Stimulated activated naive CD4-positive, alpha-beta T cell treated with Interleukin-2 at 50 U/mL for 16 hours (primary cell): ENCODE measurements around the gene TMEM63A.
A peak's percentile ranks its signal among the peaks of the same experiment; 100 is the strongest.
"Not testable (repeated sequence)": the region's sequence is repeated elsewhere in the genome, so short reads cannot be mapped to it uniquely, and the experiment has no call there.

ENCODE experiments used
- DNase-seq: peaks from one replicate; lab custom pipeline; 2025; lab: John Stamatoyannopoulos, UW

The TMEM63A gene

DNA sequence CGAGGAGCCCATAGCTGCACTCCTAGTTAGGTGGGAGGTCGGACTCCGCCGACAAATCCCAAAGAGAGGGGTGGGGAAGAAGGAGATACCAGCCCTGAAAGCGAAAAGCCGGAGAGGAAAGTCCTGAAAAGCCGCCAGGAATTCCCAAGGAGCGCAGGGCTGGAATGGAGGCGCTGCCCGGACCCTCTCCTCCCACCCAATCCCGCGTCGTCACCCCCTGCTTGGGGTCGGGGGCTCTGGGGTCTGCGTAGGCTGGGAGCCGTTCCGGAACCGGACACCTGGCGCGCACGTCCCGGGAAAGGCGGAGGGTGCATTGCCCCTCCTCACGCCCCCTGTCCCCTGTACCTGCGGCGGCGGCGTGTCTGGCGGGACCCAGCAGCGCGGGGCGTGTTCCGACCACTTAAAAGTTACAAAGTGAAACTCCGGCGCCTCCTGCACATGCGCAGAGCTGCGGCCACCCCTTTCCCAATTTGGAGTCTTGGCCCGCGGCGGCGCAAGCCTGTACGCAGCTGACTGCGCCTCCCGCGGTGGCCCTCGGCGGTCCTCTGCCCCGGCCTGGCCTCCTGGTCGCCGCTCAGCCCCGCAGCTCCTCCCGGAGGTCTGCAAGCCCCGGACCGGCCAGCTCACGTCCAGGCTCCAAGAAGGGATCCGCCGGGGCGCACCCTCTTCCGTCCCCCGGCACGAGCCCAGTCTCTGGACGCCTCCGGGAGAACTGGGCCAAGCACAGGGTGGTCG is at the start of gene TMEM63A:
Gene TMEM63A (minus strand): TSS at position 422 of the 735 bp plus-strand sequence. CDS start 4,800 bp downstream, outside the sequence.
- DNase-seq, result peak; percentile 87

DNA sequence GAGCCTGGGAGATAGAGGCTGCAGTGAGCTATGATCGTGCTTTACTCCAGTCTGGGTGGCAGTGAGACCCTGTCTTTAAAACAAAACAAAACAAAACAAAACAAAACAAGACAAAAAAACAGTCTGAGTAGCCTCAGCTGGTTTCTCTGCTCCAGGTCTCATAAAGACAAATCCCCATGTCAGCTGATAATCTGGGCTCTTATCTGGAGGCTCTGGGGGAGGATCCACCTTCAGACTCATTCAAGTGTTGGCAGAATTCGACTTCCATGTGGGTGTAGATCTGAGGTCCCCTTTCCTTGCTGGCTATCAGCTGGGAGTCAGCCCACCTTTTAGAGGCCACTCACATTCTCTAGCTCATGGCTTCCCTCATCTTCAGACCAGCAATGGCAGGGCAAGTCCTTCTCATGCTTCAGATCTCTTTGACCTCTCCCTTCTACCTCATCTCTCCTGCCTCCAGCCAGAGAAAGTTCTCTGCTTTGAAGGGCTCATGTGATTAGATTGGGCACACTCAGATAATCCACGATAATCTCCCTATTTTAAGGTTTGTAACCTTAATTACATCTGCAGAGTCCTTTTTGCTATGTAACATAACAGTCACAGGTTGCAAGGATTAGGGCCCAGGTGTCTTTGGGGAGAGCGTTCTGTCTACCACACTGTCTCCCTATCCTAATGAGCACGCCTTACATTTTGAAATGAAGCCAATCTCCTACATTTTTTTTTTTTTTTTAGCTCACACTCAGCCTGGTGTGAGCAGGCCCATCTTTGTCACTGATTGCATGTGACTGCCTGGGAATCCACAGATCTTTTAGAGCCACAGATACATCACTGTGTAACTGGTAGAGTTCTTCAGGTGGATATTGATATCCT is 49.3 kb upstream of the TMEM63A start:
- DNase-seq, result no peak

DNA sequence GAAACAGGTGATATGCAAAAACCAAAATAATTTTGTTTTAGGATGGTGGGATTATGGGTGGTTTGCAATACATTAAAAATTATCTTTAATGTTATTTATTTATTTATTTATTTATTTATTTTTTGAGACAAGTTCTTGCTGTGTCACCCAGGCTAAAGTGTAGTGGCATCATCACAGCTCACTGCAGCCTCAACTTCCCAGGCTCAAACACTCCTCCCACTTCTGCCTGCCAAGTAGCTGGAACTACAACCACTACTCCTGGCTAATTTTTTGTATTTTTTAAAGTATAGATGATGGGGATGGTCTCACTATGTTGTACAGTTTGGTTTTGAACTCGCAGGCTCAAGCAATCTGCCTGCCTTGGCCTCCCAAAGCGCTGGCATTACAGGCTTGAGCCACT is 48.4 kb upstream of the TMEM63A start:
- DNase-seq, result no peak

DNA sequence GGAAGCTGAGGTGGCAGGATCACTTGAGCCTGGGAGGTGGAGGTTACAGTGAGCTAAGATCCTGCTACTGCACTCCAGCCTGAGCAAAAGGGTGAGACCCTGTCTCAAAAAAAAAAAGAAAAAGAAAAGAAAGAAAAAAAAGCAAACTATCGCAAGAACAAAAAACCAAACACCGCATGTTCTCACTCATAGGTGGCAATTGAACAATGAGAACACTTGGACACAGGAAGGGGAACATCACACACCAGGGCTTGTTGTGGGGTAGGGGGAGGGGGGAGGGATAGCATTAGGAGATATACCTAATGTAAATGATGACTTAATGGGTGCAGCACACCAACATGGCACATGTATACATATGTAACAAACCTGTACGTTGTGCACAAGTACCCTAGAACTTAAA is 47.3 kb upstream of the TMEM63A start:
- DNase-seq, result not testable (repeated sequence)

DNA sequence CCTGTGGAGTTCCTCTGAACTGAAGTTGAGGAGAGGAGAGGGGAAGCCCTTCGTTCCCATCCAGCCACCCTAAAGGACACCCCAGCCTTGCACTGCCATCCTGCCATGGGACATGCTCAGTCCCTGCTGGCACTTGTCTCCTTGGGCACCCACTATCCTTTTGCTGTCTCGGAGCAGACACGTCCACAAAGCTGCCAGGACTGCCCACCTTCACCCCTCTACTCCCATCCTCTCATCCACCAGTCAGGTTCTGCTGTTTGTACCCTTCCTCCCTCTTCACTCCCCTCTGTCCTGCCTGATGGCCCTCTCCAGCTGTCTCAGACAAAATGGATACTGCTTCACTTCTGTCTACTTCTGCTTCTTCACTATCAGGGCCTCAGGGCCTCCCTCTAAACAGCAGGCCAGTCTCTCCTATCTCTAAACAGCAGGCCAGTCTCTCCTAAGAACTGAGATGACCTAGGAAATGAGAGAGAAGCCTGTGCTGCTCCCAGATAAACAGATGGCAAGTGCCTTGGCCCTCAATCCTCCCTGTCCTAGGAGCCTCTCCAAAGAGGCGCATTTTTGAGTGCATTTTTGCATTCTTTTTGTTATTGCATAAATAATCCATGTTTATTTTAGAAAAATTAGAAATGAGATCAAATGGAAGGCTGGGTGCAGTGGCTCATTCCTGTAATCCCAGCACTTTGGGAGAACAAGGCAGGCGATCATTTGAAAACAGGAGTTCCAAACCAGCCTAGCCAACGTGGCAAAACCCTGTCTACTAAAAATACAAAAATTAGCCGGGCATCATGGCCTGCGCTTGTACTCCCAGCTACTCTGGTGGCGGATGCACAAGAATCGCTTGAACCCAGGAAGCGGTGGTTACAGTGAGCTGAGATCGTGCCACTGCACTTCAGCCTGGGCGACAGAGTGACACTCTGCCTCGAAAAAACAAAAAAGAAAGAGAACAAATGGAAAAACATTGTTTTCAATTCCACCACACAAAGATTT is 46.3 kb upstream of the TMEM63A start:
- no peak for DNase-seq

DNA sequence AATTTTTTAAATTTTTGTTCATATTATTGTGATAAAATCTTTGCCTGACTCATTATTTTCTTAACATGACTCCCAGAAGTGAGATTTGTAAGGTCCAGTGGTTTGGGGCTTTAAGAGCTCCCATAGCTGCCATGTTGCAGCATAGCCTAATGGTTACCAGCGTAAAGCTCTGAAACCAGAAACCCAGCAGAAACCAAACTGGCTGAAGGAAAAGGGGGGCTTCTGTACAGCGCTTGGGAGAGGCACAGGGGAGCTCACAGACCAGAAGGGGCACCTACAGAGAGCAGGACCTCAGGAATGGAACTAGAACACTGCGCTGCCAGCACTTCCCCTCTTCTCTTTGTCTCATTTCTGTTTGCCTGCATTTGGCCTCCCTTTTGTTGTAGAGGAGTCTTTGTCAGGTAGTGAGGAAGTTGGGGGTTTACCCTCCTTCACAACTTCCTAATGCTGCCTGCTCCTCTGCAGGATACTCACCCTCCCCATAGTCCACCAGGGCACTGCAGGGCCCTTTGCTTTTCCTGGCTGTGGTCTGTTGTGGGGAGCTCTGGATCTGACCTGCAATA is 44.5 kb upstream of the TMEM63A start:
- no peak for DNase-seq

DNA sequence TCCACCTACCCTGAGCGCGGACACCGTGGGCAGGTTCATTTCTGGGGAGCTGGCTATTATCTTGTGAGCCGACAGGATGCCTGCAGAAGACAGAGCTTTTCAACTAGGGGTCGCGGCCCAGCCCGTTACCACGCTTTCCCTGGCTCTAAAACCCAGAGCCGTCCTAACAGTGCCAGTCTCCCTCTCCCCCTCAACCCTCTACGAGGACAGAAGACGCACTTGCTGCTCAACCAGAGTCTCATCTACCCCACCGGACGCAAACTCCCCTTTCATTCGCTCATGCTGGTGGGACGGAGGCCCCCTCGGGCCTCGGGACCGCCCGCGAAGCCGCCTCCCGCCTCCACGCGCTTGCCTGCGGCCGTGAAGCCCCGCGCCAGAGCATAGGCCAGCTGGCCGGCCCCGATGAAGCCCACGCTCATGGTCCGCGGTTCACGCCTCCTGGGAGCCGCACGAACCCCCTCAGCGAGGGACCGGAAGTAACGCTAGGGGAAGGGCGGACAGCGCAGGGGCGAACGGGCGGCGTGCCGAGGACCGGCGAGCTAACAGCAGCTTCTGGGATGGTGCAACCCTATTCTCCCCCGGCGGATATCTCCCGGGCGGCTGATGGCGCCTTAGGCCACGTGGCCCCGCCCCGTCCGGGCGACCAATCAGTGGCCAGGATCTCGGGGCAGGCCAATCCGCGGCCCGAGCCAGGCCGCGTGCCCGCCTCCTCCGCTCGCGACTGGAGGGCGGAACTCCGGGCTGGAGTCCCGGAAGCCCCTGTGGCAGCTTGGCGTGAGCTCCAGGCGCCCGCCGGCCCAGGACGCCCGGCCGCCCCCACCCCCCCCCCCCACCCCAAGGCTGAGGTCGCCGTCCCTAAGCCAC is 41.7 kb upstream of the TMEM63A start, which contains the start of gene PYCR2:
Gene PYCR2 (minus strand): TSS at position 559 of the 864 bp plus-strand sequence. CDS start 140 bp downstream, at position 419.
- DNase-seq, result peak; percentile 92

DNA sequence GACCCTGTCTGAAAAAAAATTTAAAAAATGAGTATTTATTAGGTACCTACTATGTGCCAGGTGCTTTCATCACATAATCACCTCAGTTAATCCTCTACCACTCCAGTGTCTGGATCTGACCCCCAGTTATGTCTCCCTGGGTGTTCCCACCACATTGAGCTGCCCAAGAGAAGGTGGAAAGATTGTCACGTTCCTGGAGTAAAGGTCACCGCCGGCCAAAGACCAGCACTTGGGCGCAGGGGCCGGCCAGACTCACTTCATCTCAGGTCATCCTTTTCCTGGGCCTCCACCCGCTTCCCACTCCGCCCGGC is 41.2 kb upstream of the TMEM63A start:
- DNase-seq, result no peak

DNA sequence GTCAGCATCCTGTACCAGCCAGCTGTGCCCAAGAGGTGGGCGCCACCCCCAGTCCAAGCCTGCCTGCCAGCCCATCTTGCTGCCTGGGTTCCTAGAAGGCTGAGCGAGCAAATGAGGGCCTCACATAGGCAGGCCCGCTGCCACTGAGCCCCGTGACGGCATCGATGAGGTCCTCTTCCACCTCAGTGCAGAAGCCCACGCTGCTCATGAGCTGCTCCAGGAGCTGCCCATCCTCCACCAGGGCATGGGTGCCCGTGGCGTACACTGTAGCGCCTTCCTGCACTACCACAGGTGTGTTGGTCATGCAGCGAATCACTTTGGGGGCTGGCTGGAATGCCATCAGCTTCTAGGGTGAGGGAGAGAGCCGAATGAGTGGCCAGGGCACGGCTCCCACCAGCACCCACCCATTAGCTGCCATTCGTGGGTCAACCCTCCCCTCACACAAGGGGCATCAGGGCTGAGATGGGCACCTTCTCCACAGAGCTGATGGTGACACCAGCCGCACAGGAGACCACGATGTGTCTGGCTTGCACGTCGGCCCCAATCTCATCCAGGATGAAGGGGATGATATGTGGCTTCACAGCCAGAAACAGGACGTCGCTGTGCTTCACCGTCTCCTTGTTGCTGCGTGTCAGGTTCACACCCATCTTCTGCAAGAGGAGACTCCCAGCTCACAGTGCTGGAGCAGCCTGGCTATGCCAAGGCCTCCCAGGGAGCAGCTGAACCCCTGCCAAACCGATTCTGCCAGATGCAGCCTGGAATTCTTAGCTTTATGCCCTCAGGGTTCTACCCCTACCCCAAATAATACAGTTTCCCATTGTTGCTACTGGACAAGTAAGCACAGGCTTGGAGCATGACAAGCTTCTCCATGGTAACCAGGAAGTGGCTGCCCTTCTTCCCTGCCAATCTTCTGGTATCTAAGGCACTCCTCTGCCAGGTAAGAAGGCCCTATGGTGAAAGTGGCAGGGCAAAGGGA is 39.8 kb upstream of the TMEM63A start:
- no peak for DNase-seq

DNA sequence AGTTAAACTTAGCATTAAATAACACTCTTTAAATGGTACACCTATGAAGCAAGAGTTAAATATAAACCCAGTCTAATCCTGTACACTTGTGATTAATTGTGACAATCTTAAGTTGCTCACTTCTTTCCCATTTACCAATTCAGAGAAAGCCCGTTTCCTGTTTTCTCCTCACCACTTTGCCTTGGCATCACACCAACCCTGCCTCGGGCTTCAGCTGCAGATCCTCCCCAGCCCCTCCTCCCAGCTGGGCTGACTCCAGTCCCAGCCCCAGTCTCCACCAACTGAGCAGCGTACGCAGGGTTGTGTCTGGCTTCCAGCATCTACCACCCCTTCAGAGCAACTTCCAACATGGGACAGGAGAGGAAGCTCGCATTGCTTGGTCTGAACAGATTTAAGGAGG is 37.7 kb upstream of the TMEM63A start:
- no peak for DNase-seq

DNA sequence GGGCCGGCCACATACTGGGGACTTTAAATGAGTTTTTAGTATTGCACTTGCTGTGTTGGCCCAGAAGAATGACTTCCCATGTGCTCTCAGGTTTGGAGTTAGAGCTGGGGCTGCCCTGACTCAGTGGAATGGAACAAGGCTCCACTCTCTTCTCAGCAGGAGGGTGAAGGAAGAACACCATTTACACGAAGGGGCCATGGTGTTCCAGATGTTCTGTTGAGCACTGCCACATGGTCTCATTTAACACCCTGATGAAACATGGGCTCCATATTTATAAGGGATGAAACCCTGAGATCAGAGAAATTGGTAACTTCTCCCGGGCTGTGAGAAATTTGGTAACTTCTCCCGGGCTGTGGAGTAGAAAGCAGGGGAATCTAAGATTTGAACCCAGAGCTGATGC is 36.1 kb upstream of the TMEM63A start:
- DNase-seq, result no peak

DNA sequence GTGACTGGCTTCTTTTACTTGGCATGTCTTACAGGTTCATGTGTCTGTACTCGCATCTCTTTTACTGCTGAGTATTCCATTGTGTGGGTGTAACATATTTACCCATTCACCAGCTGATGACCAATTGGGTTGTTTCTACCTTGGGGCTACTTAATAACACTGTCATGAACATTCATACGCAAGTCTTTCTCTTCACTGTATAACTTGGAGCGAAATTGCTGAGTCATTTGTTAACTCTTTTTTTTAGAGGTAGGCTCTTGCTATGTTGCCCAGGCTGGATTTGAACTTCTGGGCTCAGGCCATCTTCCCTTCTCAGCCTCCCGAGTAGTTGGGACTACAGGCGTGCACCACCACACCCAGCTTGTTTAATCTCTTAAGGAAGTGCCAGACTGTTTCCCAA is 35.4 kb upstream of the TMEM63A start:
- no peak for DNase-seq

DNA sequence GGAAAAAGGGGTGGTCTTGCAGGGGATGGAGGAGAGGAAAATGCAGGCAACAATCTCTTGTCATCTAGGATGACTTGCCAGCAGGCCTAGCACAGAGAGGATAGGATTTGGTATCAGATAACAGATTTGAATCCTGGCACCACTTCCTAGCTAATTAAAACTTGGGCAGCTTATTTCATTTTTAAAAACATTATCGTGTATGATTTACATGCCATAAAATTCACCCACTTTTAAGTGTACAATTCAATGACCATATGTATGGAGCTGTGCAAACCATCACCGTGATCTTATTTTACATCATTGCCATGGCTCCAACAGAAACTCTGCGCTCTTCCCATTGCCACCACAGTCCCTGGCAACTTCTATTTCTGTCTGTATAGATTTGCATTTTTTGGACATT is 34.9 kb upstream of the TMEM63A start:
- DNase-seq, result no peak

DNA sequence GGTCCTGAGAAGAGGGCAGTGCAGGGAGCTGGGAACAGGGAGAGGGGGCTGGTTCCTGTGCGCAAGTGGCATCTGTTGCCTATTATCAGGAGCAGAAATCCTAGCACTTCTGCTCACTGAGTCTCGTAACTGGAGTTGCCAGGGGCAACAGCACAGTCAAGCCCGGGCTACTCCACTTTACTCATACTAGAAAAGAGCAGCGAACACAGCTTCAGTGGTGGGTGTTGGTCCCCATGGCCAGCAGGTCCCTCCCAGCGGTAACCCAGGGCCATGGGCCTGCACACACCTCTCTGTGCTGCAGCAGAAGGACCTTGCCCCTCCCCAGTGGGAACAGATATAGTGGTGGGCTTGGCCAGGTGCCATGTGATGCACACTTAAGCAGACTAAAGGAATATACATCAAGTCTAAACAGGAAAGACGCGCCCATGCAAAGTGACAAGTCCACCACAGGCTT is 33.4 kb upstream of the TMEM63A start:
- DNase-seq, result no peak

DNA sequence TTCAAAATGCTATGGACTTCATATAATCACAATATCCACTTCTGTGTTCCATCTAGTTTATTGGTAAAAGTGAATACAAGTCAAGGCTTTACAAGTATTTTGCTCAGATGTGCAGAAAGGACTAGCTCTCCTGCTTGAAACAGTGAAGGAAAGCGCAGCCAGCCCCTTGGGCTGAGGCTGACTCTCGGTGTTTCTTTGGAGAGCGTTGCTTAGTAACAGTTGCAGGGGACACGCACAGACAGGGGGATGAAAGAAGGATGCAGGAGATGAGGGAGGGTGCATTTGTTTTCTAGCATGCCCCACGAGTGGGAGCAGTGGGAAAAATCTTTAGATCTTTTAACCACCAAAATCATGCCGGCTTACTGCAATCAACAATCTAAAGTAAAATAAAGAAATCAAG is 32.8 kb upstream of the TMEM63A start:
- no peak for DNase-seq

DNA sequence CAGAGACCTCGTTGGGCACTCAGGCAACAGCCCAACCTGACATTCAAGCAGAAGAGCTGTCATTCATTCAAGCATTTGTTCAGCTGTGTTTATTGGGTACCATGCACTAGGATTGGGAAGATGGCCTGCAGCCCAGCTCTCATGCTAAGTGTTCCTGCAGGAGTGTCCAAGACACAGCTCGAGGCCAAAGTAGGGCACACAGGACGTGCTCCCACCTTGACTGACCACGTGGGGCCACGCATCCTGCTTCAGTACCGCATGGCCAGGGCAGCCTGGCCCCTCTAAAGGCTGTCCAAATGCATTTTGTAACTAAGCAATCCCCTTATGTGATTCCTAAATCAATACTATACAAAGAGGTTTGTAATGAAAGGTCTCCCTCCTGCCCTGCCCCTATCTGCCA is 32.2 kb upstream of the TMEM63A start:
- DNase-seq, result no peak

DNA sequence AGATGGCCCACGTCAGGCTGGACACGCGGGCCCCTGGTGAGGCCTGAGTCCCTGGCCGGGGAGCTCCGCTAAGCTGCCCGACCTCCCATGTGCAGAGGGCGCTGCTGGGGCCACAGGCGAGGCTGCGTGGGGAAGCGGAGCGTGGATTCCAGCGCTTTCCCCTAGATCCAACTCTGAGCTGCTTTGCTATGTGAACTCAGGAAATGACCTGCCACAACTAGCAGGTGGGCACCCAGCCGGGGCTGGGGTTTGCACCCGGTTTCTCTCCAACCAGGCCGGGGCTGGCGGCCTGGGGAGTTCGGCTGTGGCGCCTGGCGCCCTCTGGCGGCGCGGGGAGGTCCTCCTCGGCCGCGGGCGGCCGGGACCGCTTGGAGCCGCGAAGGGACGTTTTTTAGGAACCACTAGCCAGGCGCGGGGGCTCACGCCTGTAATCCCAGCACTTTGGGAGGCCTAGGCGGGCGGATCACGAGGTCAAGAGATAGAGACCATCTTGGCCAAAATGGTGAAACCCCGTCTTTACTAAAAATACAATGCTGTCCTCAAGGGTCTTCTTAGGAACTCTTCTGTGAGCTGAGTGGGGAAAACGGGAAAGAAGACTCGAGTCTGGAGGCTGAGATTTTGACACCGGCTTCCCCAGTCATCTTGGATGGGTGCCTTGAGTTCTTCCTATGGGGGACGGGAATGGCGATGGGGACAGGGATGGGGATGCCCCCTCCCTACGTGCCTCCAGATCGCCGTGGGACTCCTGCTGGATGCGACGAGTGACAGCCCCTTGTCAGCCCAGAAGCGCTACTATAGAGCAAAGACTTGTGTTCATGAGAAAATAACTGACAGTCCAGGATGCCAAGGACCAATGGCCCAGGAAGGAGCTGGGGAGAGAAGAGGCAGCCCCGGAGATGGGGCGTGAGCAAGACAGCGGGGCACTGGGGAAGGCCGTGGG is 29.3 kb upstream of the TMEM63A start:
- DNase-seq, result peak; percentile 50

DNA sequence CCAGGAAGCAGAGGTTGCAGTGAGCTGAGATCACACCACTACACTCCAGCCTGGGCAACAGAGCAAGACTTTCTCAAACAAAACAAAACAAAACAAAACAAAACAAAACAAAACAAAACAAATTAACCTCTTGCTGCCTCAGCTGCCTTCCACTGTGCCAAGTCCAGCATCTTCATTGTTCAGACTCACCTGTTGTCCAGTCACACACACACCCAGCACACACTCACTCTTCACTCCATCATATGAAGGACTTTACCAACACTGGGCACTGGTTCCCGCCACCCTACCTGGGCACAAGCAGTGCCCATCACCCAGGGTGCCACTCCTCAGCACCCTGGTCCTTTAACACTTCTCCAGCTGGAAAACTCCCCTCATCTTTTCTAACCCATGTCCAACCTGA is 27.3 kb upstream of the TMEM63A start:
- no peak for DNase-seq
